NCI-H82 treated with DMSO at 0.1 percent for 48 hours (cell line): ENCODE measurements around the gene VAV2.
A peak's percentile ranks its signal among the peaks of the same experiment; 100 is the strongest.

ENCODE experiments used
- DNase-seq: peaks from one replicate; lab custom pipeline; 2025; ENCODE audit not compliant: unreplicated experiment; lab: John Stamatoyannopoulos, UW

Gene VAV2

DNA sequence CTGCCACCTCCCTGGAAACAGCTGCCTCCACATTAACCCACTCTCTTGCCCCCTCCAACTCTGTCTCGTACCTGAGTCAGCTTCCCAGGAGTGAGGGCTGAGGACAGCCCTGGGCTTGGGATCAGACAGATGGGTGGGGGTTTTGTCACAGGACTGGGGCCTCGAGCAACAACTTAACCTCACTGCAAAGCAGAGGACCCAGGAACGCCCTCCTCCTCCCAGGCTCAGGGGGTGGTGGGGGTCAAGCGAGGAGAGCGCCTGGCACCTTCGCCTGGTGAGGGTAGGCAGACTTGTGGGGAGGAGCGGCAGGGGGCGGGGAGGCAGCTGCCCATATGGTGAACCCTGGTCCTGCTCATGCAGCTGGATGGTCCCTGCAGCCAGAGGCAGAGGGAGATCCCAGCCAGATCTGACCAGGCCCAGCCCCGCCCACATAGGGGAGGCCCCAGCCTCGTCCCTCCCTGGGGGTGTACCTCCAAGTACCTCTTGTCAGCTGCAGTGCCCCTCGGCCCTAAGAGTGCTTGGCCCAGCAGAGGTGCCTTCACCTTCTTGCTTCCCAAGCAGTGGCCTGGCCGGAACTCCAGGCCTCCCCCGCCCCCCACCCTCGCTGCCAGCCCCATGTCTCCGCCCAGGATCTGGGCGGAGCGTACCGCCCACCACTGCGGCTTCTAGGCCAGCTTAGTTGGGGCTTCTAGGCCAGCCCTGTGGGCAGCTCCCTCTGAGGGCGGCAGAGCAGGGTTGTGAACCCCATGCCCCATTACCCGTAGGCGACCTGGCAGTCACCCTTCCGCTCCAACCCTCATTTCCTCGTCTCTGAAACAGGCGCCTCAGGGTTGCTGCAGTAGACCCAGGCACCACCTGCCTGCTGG, 254.1 kb downstream of the VAV2 start, which contains the start of gene SARDH:
TSS of gene SARDH (minus strand) at position 579 of the 866 bp plus-strand sequence. CDS start 4,179 bp downstream, outside the sequence.
- DNase-seq = peak; percentile 58

DNA sequence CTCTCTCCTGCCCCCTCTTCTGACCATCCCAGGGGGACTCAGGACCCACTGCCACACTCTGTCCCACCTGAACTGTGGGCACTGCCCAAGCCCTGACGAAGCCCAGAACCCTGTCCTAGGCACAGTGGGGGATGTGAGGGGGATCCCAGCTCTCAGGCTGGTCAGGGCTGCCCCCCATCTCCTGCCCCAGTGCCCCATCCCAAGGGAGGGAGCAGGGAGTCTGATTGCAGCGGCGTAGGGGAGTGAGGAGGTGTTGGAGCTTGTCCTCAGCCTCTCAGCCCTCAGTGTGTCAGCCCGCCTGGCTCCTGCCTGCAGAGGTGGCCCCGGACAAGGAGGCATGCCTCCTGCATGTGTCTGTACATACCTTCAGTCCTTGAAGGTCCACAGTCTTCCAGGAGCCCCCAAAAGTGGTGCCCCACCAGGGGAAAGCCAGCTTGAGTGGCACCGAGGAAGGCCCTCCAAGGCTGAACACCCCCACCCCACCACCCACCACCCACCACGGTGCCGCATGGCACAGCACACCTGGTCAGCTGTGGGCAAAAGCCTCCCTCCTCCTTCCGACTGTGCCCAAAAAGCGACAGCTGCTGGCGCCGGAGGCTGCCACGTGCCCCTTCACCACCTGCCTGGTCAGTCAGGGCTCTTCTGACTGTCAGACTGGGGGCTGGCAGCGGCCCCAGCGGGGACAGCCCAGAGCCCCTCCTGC, 254.9 kb downstream of the VAV2 start:
- no peak for DNase-seq

DNA sequence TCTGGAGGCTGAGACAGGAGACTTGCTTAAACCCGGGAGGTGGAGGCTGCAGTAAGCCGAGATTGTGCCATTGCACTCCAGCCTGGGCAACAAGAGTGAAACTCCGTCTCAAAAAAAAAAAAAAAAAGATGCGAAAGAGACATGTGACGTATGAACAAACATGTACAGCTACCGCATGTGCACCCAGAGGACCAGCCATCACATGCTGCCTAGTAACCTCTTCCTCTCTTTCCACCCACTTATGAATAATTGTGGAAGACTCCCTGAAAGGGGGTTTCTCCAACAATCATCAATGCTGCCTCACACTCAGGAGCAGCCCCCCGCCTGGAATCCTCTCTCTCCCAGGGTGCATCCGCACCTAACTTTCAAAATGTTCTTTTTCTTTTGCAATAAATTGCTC, 256.2 kb downstream of the VAV2 start:
- no peak for DNase-seq

DNA sequence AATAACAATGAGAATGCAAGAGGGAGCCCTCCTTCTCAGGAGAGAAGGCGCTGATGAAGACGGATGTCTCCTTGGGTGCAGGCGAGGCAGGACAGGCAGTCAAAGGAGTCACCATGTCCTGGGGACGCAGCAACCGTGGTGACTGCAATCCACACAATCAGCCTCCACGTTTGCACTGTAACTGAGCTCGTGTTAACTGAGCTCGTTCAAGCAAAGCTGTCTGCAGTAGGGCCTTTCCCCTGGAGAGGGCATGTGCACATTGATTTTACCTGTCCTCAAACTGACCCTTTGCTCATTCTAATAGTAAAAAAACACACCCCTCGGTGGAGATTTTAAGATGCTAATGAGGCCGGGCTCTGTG, 256.7 kb downstream of the VAV2 start:
- no peak for DNase-seq

DNA sequence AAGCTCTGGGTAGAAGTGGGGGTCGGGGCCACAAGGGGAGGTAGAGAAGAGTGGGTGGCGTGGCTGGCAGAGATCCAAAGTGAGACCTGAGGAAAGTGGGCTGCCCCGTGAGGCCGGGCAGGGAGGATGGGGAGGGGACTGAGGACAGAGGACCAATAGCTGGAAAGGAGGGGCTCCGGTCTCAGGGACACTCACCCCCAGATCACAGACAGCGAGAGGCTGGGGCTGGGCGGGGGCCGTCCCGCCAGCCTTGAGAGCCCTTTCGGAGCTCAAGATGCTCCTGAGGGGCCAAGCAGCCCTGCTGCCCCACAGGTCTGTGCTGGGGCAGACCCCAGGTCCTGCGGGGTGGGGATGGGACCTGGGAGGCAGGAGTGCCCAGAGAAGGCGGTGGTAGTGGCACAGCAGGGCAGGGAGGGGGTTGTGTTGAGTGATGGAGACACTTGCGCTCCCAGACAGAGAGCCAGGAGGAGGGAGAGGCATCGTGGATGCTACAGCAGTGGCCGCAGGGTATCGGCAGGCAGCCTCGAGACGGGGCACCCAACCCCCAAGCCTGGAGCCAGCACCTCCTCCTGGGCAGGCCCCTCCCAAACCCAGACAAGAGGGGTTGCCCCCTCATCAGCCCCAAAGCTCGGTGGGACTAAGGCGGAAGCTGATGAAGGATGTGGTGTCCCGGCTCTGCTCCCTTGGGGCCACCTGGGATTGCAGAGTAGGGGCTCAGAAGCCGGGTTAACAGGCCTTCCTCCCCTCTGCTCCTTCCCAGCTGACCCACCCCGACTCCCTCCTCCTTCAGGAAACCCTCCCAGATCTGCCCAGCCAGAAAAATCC, 257.3 kb downstream of the VAV2 start:
- no peak for DNase-seq

DNA sequence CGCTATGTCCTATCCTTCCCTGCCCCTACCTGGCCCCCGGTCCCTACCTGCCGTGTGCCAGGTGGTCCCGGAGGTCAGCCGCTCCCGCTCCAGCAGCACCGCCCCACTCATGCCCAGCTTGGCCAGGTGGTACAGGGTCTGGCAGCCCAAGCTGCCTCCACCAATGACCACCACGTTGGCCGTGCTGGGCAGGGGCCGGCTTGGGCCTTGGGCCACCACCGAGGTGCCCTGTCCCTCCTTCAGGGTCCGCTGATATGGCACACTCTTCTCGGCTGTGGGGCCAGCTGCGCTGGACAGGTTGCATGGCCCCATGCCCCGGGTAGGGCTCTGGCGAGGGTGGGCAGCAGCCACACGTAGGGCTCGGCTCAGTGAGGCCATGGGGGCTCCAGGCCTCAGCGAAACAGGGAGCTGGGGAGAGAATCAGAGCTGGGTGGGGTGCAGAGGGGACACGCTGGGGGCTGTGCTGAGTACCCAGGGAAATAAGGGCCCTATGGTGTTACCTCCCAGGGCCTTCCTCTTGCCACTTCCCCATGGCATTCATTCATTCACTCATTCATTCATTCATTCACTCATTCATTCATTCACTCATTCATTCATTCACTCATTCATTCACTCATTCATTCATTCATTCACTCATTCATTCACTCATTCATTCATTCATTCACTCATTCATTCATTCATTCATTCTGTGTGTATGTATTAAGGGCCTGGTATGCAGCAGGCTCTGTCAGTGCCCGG, 258.2 kb downstream of the VAV2 start:
- DNase-seq = no peak

DNA sequence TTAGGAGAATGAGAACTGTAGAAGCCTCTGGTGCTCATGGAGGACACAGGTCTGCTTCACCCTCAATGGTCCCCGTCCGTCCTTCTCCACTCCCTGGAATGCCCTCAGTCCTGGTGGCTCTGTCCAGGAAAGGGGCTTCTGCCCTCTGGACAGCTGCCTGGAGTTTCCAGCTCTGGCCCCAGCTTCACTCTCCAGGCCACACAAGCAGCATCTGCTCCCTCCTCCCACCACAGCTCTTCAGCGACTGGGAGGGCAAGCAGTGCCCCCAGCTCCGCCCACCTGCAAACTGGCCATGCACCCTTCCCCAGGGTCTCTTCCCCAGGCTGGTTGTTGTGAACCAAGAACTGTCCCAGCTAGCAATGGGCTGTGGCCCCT, 258.7 kb downstream of the VAV2 start:
- no peak for DNase-seq

DNA sequence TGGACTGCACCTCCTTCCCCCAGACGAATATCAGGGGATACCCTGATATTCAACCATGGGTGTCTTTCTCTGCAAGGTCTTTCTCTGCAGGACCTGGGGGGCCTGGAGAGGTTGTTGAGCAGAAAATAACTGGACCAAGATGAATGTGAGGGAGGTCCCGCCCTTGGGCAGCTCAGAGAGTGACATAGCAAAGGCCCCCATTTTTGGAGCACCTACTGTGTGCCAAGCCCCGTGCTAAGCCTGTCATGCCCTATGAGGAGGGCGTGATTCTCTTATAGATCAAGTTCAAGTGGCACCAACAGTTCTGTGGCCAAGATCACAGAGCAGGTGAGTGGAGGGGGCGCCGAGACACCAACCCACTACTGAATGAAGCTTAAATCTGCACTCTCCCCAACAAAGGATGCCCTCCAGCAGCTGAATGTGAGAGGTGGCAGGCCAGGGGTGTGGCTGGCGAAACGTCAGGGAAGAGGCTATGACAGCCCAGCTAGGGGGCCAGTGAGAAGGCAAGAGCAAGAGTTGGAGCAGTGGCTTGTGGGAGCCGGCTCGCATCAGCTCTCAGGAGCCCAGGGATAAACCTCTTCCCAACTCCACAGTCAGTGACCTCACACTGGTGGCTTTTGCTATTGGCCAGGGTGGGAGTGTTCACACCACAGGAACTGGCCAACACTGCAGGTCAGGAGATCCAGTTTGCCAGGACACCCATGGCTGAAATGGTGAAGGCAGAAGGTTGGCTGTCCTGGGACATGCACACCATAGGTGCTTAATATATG, 259.3 kb downstream of the VAV2 start:
- no peak for DNase-seq

DNA sequence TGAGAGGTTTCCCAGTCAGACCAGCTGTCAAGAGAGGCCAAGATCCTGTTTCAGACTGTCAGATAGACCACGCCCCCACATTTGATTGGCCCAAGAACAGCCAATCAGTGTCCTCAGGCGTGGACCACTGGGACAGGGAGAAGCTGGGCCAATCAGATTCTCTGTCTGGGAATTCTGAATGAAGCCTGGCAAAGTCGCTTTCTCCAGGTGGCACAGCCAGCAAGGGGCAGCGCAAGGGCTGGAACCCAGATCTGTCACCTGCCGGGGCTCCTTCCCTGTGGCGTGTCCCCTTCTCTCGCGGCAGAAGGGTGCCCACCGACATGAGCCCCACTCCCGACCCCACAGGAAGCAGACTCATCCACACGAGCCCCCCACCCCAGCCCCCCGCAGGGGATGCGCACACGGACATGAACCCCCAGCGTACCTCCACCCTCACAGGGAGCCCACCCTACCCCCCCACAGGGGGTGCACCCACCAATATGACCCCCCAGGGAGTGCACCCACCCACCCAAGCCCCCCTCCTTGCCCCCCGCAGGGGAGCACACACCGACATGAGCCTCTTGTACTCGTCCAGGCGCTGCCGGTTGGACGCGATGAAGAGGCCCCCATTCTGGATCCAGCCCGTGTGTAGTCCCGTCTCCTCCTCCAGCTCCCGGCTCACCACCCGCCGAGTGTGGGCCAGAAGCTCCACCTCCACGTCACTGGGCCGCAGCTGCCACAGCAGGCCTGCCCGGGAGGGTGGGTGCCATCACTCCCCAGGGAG, 260.1 kb downstream of the VAV2 start:
- peak; percentile 87 for DNase-seq

DNA sequence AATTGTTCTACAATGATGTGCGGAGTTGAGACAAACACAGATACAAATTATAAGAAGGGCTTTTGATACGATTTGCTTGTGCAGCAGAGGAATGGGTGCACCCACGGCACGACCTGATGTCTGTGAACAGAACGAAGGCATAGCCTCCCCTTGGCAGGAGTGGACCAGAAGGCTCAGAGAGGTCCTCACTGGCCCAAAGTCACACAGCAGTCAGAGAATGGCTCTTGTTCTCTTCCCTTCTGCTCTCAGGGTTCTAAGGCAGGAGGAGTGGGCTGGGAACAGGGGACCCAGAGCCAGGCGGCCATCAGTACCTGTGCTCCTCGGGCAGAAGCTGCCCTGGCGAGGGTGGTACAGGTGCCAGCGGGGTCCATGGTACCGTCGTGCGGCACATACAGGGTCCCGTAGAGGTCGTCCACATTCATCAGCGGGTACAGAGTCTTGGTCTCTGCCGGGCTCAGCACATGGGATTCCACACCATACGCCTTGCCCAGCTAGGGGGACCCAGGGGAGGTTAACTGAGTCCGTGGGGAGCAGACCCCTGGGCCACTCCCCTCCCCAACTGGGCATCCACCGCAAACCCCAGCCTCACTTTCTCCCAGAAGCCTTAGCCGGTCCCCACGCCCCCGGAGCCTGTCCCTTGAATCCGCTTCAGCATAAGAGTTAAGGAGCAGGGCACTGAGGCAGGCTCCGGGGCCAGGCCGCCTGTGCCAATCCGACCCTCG, 261.0 kb downstream of the VAV2 start:
- DNase-seq = no peak

DNA sequence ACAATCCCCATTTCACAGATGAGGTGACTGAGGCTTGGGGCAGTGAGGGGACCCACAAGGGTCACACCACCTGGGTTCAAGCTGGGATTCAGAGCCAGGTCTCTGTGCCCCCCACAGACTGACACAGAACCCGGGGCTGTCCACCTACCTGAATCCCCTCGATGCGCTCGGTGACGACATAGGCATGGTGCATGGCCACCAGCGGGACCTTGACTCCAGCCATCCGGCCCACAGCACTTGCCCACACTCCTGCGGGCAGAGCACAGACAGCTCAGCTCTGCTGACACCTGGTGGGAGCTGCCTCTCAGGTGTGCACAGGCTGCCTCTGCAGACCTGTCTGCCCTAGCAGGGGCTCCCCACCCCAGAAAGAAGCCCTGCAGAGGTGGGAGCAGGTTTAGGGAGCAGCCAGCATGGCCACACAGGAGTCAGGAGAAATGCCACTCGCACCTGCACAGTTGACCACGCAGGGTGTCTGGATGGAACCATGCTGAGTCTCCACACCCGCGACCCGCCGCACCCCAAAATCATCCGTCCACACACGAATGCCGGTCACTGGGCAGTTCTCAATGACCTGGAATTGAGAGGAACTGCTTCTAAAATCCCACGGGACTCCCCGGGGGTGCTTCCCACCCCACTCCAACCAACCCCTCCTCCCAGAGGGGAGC, 262.4 kb downstream of the VAV2 start:
- no peak for DNase-seq

DNA sequence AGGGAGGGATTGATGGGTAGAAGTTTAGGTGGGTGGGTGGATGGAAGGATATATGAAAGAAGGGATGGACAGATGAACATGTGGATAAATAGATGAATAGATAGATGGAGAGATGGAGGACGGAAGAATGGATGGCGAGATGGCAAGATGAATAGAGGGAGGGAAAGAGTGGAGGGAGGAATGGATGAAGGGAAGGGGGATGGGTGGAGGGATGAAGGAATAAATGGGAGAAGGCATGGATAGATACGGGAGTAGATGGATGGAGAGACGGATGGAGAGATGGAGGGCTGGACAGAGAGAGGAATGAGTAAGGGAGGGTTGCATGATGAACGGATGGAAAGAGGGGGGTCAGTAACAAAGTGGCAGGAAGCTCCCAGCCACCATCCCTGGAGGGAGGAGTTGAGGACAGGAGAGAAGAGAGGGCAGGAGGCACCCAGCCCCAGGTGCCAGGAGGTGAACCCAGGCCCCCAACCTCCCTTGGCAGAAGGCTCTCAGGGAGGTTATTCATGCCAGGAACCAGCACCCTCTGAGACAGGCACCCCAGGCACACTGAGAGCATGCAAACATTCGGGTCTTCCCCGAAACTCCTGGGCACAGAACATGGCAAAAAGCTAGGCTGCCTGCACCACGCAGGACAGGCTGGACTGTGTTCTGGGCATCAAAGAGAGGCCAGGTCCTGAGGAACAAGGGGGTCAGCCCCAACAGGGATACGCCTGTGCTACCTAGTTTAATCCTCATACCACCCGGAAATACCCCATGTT, 263.1 kb downstream of the VAV2 start:
- no peak for DNase-seq

DNA sequence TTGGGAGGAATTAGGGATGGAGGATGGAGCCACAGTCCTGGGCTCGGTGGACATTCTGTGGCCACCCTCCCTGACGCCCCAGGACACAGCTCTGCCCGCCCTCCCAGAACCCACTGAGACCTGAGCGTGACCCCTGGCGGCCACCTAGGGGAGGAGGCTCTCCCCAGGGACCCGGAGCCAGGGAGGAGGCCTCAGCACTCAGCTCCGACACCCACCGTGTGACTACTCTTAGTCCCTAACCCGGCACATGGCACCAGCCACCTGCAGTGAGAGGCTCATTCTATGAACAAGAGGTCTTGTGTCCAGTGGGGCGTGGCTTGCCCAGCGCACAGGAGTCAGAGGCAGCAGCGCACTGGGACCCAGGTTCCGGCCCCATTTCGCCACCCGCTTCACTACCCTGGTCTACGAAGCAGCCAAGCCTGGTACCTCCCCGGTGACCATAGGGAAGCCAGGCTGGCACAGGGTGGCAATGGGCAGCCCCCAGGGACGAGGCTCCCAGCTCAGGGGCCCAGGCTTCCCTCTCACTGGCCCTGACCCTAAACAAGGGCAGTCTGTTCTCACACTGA, 264.2 kb downstream of the VAV2 start:
- DNase-seq = no peak

DNA sequence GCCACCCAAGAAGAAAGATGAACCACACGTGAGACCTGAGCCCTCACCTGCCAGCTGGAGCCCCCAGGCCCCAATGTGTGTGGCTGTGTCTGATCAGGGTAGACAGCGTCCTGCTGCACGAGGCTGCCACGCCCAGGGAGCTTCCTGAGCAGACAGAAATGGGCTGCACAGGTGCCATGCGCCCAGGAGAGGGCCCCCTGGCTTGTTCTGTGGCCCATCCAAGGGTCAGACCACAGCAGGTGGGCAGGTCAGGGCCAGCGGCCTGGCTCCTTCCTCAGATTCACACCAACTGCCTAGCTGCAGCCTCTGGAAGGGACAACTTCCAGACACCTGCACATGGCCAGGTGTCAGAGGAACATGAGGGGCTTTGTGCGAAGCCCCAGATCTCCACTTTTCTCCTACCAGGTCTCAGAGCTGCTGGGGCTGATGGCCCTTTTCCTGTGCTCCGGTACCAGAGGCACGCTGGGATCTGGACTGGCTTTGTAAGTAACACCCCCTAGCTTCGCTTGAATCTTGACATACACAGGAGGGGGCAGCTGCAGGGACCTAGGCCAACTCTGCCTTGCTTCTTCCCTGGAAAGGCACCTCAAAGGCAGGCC, 264.7 kb downstream of the VAV2 start:
- DNase-seq = no peak

DNA sequence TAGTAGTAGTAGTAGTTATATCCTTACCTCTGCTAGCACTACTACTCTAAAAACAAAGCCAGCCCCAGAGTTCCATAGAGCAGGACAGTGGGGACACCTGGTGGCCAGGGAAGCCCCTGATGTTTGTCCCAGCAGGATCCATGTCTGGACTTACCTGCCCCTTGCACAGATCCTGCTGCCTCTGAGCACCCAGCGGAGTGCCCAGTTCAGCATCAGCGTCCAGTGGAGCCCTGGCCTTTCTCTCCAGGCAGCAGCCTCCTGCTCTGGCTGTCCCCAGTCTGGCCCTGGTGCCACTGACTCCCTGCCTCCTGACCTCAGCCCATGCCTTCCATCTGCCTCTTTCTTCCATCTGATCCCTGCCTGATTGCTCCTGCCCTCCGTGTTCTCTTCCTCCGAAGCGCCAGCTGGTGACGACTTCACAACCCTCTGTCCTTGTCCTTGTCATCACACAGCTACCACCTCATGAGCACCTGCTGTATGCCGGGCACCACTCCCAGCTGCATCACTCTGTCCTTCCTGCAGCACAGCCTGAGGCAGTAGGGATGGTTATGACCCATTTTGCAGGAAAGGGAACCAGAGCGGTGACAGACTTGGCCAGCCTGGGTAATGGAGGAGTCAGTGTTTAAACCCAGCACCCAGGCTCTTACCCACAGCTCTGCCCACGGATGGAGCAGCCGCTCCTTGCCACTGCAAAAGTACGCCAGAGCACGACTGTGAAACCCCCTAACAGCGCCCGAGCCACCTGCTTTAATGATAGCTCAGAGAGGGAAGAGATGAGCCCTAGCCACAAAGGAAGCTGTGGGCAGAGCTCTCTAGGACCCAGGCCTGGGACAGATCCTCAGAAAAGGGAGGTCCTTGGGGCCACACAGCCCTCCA, 265.5 kb downstream of the VAV2 start:
- DNase-seq = peak; percentile 19

DNA sequence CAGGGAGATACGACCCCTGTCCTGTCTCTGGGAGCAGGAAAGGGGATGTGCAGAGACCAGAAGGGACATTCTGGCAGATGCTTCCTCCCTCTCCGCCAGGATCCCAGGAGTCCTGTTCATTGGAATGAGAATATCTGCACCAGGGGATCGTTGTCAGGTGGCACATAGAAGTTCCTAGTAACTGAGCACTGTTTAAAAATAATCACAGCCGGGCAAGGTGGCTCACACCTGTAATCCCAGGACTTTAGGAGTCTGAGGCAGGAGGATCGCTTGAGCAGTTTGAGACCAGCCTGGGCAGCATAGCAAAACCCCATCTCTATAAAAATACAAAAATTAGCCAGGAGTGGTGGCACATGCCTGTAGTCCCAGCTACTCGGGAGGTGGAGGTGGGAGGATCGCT, 266.2 kb downstream of the VAV2 start:
- DNase-seq = no peak
